Activated T-cell treated with anti-CD3 and anti-CD28 coated beads for 1 hour (primary cell): Measurements from ENCODE around the gene NEO1.

Source experiments
- DNase-seq: peaks from one replicate; pipeline ENCODE4 v3.0.0-alpha.2; 2020; ENCODE audit warnings: low read depth

Gene NEO1

DNA sequence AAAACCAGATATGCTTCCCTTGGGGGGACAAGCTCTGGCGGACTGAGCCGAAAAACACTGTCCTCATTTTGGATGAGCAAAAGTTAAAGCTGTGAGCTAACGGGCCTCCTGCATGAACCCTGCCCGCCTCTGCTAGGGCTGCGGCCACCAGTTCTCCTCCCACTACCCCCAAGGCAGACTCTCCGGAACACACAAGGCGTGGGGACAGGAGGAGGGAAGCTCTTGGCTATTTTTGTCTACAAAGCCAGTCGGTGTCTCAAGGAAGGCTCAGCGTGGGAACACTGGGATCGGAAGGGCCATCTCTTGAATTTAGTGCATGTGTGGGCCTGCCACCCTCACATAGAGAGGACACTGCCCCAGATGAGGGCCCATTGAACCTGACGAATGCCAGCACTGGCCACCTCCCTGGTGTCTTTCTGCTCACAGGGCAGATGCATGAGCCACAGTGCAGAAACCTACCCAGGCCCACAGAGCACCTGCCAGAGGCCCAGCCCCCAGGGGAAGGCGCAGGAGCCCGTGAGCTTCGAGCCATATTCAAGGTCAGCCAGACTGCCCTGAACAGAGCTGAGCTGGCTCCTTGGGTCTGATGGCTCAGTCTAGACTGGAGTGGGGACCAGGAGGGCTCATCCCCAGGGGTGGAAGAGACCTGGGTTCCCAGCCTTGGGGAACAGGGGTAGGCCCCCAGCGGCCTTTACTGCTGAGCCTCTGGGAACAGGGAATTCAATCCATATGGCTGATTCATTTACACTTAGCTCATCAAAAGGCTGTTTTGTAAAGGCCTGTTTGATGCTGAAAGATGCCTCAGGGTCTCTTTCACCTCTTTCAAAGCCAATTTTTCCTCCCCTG lies 278.2 kb downstream of the NEO1 start:
- no peak for DNase-seq

DNA sequence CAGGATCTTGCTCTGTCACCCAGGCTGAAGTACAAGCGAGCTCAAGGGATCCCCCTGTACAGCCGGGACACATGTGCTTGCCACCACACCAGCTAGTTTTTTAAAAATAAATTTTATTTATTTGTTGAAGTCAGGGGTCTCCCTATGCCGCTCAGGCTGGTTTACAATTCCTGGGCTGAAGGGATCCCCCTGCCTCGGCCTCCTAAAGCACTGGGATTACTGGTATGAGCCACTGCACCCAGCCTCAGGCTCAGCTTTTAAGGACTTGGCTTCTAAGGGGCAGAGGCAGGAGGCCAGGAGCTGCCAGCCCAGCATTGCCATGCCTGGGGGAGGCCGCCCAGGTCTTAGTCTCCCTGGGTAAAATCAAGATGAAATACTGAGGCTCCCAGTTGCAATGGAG lies 279.2 kb downstream of the NEO1 start:
- DNase-seq = no peak

DNA sequence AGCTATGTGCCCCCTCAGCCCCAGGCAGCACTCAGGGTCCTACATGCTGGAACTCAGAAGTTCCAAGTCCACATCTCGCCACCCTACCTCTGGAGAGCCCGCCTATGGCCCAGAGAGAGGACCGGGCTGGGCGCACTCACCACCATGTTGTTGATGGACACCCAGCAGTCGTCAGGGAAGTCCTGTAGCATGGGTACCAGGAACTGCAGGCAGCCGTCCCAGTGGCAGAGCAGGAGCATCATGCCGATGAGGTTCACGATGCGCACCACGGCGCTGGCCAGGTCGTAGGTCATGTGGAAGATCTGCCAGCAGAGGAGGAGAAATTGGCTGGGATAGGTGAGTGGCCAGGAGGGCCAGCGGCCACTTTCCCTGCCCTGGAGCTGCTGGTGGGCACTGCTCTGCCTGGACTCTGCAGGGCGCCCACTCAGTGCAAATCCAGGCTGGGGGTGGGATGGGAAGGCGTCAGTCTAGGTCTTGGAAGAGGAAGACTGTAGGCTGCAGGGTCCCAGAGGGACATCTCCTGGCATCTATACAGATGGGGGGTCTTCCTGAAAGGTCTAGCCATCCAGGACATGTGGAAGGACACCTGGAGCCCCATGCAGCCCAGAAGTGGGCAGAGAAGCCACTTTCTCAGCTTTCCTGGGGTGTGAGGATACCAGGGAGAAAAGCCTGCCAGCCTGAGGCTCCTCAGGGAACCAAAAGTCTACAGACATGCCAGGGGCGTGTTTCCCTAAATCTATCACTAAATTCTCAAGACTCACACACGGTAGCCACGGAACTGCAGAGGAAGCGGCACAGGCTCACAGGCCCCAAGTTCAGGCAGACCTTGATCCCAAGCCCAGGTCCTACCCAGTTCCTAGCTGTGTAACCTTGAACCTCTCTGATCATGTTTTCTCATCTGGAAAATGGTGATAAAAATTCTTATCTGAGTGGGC lies 280.0 kb downstream of the NEO1 start:
- DNase-seq = no peak

GRCh38 chr15:73333001-73333400 lies 280.7 kb downstream of the NEO1 start:
- DNase-seq = no peak

DNA sequence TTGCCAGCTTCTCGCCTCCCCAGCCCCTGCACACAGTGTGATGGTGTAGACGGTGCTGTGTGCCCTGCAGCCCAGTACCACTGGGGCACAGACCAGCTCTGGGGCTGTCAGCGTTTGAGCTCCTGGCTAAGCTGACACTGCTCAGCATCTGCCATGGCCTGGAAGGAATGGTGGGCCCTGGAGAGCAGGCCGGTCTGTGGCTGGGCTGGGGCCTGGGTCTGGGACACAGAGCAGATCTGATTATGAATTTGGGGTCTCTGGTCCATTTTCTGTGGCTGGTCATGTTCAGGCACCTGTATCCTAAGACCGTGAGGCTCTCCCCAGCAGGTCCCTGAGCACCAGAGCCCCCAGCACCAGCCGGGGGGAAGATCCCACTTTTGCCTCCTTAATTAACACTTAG lies 281.8 kb downstream of the NEO1 start:
- no peak for DNase-seq

DNA sequence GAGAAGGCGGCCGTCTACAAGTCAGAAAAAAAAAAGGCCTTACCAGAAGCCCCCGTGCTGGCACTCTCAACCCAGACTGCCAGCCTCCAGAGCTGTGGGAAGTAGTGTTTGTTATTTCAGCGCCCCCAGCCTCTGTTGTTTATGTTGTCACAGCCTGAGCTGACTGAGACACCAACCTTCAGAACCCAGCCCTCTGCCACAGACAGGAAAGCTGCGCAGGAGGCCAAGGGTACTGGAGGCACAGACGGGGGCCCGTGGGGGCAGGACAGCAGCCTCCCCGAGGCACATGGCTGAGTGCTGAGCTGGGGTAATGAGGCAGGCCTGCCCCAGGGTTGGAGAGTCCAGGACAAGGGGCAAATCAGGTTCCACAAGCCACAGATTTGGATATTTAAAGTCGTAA lies 282.8 kb downstream of the NEO1 start:
- no peak for DNase-seq

DNA sequence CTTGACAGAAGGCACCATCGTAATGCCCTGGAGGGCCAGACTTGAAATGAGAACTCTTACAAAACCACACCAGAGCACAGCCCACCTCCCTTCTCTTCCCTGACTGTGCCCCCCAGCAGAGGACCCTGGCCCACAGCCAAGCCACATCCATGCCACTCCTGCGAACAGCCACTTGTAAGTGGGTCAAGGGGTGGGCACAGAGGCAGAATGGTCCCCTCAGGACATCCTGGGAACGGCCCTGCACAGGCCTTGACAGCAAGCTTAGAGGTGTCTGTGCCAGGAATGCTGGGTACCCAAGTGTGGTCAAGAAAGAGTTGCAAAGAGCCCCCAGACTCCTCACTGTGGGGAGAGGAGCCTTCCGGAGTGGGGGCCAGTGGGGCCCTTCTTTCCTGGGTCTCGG lies 283.2 kb downstream of the NEO1 start:
- DNase-seq = no peak

DNA sequence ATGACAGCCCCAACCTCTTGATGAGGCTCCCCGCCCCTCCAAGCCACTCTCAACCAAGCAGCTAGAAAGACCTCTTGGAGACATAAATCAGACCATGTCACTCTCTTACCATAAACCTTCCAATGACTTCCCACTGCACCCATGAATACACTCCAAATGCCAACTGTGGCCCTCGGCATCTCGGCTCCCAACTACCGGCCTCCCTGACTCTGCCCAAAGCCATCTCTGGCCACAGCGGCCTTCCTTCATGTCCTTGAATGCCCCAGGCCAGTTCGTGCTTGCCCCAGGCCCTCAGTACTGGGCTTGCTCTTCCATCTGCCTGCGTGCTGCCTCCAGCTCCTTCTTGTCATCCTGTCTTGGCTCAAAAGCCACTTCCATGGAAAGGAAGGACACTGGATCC lies 284.5 kb downstream of the NEO1 start:
- no peak for DNase-seq

GRCh38 chr15:73337187-73337586 lies 284.9 kb downstream of the NEO1 start:
- no peak for DNase-seq

DNA sequence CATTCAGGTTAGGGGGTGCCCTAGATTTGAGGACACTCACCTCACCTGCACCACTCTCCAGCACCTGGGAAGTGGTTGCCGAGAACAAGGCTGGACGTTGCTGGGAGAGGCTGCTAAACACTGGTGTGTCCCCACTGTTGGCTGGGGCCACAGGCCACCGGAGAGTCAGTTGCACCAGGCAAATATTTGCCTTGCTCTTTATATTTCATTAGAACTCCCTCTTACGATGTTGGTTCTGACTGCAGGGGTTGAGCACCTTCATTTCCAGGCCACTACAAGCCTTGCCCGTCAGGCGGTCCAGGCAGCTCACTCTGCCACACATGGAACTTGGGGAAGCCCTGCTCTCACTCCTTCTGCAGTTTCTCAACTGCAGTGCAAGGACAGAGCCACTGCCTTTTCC lies 285.8 kb downstream of the NEO1 start:
- DNase-seq = no peak

DNA sequence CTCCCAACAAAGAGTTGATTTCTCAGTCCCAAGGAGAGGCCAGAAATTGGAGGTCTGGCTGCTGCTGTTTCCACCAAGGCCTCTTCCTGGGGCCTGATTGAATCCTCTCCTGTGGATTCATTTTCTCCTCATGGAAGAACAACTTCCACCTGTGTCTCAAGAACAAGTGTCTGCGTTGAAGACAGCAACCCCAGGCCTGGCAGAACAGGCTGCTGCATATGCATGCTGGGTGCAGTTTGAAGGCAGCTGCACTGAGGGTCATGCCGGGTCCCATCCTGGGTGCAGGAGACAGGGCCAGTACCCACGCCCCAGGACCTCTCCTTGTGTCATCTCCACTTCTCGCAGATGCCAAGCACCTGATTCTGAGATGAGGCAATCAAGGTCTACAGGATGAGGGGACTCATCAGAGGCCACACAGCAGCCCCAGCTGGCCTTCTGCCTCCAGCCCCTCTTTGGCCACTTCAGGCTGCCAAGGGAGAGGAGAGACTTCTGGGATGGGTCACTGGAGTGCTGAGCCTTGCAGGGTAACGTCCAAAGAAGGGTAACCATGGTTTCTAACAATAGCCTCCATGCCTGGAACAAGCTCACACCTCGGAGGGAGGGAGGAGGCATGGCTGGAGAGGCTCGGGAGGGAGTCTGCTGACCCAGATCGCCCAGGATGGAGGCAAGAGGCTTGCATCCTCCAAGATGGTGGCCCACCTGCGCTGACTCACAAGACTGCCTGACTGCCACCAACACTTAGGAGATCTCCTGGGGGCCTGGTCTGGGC lies 286.5 kb downstream of the NEO1 start:
- DNase-seq = no peak

GRCh38 chr15:73340502-73341192 lies 288.4 kb downstream of the NEO1 start:
- no peak for DNase-seq

DNA sequence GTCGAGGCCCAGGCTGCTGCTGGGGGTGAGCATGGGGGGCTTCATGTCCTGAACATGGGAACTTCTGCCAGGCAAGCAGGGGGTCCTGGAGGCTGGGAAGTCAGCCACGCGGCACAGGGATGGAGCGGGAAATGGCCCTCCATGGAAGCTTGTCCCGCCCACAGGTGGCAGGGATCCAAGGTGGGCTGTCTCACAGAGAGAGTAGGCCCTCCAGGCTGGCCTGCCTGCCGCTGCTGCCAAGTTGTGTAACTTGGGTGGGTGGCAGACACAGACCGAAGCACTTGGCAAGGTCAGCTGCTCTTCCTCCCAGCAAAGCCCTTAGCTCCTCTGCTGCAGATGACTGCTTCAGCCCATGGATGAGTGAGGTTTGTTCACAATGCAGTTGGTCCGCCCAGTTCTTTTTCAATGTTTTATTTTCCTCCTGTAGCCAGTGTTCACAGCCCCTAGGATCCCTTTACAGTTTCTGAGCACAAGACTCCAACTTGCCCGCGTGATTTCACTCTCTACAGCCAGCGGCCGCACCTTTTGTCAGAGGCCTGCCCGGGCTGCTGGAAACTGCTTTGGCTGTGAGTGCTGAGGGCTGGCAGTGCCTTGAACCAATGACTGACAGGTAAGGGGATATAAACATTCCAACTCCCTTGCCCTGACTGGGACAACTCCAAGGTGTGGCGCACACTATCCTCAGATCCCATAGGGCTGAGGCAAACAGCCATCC lies 289.8 kb downstream of the NEO1 start:
- no peak for DNase-seq

GRCh38 chr15:73344056-73344455 lies 291.8 kb downstream of the NEO1 start:
- DNase-seq = no peak

DNA sequence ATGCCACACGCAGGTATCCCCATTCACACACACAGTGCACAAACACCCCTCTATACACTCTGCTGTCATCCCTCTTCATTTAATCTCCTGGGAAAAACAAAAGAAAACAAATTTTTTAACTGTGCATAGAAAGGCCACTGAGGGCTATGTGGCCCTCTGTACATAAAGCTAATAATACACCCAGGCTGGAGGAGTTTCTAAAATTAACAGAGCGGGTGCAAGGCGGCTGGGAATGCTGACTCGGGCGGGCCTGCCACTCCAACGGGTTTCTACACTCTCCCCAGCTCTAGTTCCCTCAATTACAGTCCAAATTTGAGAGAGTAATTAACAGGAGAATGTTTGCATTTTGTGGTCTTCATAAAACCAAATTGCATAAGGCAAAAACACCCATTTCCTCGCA lies 293.4 kb downstream of the NEO1 start:
- no peak for DNase-seq

DNA sequence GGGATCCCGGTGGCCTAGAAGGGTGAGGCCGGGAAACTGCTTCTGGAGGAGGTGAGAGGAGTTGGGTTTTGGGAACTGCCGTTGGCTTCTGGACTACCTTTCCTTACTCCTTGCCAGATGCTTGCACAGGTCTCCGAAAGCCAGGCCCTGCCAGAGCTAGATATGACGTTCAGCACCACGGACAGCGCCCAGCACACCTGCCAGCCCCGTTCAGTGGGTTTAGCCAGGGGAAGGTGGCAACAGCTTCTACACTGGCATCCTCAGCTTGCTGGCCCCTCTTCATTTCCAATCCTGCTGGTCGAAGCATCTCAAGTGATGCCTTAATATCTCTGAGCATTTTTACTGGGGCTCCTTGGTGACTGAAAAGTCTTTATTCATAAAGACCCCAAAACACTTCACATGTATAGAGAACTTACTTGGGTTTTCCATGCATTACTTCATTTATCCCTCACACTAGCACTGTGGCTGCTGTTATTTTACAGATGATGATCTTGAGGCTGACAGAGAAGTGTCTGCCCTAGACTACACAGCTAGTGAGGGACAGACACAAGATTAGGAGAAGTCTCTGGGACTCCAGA lies 294.6 kb downstream of the NEO1 start:
- DNase-seq = peak; percentile 56

GRCh38 chr15:73349191-73349590 lies 296.9 kb downstream of the NEO1 start:
- no peak for DNase-seq

DNA sequence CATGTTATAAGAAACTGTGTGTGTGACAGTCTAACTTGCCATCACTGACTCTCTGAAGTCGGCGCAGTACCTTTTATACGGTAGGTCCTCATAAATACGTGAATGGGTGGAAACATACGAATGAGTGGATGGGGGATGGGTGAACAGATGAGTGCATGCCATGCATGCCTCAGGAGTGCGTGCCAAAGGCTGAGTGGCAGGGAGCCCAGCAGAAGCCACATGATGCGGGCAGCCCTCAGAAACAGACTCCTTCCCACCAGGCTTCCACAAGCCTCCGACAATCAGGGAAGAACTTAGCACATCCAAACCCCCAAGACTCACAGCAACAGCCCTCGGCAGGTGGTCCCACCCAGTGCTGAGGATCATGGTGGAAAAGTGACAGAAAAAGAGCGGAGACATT lies 299.8 kb downstream of the NEO1 start:
- no peak for DNase-seq

GRCh38 chr15:73353734-73354133 lies 301.5 kb downstream of the NEO1 start:
- DNase-seq = no peak

- no peak for DNase-seq
Observed at GRCh38 chr15:73354241-73354640, 302.0 kb downstream of the NEO1 start.
